ENCODE data around the gene CXCL3. TPM values are rescaled to one million over a fixed set of nuclear protein-coding genes. Genes with fewer than 3 reads are reported as not detected.

Gene CXCL3
- total RNA-seq, 1 donor from 2014 or later: 1.4 TPM

DNA sequence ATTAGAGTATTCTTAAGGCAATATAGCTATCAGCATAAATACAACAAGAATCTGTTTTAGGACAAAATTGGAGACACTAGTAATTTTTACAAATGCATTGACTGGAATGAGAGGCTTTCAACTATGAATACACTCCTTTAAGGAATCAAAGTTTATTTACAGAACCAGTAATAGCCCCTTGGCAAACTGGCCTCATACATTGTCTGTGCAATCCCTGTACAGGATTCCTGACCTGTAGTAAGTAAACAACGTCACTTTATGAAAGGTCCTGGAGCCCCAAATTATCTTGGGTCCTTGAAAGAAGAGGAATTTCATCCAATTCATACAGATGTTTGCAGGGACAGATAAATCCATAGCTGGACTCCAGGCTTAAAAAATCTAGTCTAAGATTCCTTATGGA, 25.4 kb upstream of the CXCL3 start:
- no peaks in the 10 kb centered on the region for H3K4me1 Mint-ChIP-seq (ENCODE audit: low read depth, unreplicated experiment)
- H3K4me3 Mint-ChIP-seq (ENCODE audit: unreplicated experiment): no peak overlapping the region
- H3K9me3 Mint-ChIP-seq (ENCODE audit: unreplicated experiment): no peaks in the 10 kb centered on the region
- H3K9ac ChIP-seq (ENCODE audit: low read length): no peak overlapping the region
- no peaks in the 10 kb centered on the region for H3K27me3 ChIP-seq (ENCODE audit: insufficient read depth, low read length)
- H3K4me3 ChIP-seq (ENCODE audit: insufficient read depth, low read depth, low read length): no peak overlapping the region
- H3K4me1 ChIP-seq (ENCODE audit: insufficient read depth, low read length): no peaks in the 10 kb centered on the region
- no peaks in the 10 kb centered on the region for H3K79me2 ChIP-seq (ENCODE audit: insufficient read depth, low read length)
- H3K27me3 Mint-ChIP-seq (ENCODE audit: low read depth, unreplicated experiment): no peaks in the 10 kb centered on the region
- DNase-seq (ENCODE audit: low read depth) (no peak), FAIRE-seq (no peak)
- H3K36me3 ChIP-seq (ENCODE audit: insufficient read depth, low read length): no peaks in the 10 kb centered on the region
- no peak overlapping the region for H2AFZ ChIP-seq (ENCODE audit: low read depth, low read length)
- no peaks in the 10 kb centered on the region for H3K36me3 Mint-ChIP-seq (ENCODE audit: low read depth, unreplicated experiment)
- no peaks in the 10 kb centered on the region for H3K9me3 ChIP-seq (ENCODE audit: insufficient read depth, low read depth, low read length)
- TF ChIP-seq, protein P1, sequence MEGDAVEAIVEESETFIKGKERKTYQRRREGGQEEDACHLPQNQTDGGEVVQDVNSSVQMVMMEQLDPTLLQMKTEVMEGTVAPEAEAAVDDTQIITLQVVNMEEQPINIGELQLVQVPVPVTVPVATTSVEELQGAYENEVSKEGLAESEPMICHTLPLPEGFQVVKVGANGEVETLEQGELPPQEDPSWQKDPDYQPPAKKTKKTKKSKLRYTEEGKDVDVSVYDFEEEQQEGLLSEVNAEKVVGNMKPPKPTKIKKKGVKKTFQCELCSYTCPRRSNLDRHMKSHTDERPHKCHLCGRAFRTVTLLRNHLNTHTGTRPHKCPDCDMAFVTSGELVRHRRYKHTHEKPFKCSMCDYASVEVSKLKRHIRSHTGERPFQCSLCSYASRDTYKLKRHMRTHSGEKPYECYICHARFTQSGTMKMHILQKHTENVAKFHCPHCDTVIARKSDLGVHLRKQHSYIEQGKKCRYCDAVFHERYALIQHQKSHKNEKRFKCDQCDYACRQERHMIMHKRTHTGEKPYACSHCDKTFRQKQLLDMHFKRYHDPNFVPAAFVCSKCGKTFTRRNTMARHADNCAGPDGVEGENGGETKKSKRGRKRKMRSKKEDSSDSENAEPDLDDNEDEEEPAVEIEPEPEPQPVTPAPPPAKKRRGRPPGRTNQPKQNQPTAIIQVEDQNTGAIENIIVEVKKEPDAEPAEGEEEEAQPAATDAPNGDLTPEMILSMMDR (IDR thresholded peaks at IDR 0.05; ENCODE audit: insufficient read depth, low read depth, low read length): no peak
- TF ChIP-seq EZH2 (IDR thresholded peaks at IDR 0.05; ENCODE audit: insufficient read depth, low read length): no peak
- H3K4me2 ChIP-seq (ENCODE audit: low read length): no peak overlapping the region
- H3K27ac ChIP-seq (ENCODE audit: low read depth, low read length): no peak overlapping the region
- H3K27ac Mint-ChIP-seq (ENCODE audit: unreplicated experiment): no peak overlapping the region
- H4K20me1 ChIP-seq (ENCODE audit: insufficient read depth, low read length): no peaks in the 10 kb centered on the region

- FAIRE-seq: no peak
- Mint-ChIP-seq H3K27ac (ENCODE audit: unreplicated experiment) (no peak overlapping the region), H3K9me3 (ENCODE audit: unreplicated experiment) (no peaks in the 10 kb centered on the region), H3K27me3 (ENCODE audit: low read depth, unreplicated experiment) (no peaks in the 10 kb centered on the region), H3K4me3 (ENCODE audit: unreplicated experiment) (no peak overlapping the region), H3K4me1 (ENCODE audit: low read depth, unreplicated experiment) (no peaks in the 10 kb centered on the region), H3K36me3 (ENCODE audit: low read depth, unreplicated experiment) (no peaks in the 10 kb centered on the region)
- Histone ChIP-seq H3K9ac (ENCODE audit: low read length) (no peak overlapping the region), H4K20me1 (ENCODE audit: insufficient read depth, low read length) (no peaks in the 10 kb centered on the region), H3K36me3 (ENCODE audit: insufficient read depth, low read length) (no peaks in the 10 kb centered on the region), H3K4me3 (ENCODE audit: insufficient read depth, low read depth, low read length) (no peak overlapping the region), H3K4me2 (ENCODE audit: low read length) (no peak overlapping the region), H3K79me2 (ENCODE audit: insufficient read depth, low read length) (no peaks in the 10 kb centered on the region), H3K4me1 (ENCODE audit: insufficient read depth, low read length) (no peaks in the 10 kb centered on the region), H3K27me3 (ENCODE audit: insufficient read depth, low read length) (no peaks in the 10 kb centered on the region), H2AFZ (ENCODE audit: low read depth, low read length) (no peak overlapping the region), H3K9me3 (ENCODE audit: insufficient read depth, low read depth, low read length) (no peaks in the 10 kb centered on the region), H3K27ac (ENCODE audit: low read depth, low read length) (no peak overlapping the region)
- no peak for DNase-seq (ENCODE audit: low read depth)
- TF ChIP-seq EZH2 (IDR thresholded peaks at IDR 0.05; ENCODE audit: insufficient read depth, low read length): no peak
- TF ChIP-seq, protein P1 (IDR thresholded peaks at IDR 0.05; ENCODE audit: insufficient read depth, low read depth, low read length): no peak
Measured at GRCh38 chr4:74062953-74063352, 24.5 kb upstream of the CXCL3 start.

DNA sequence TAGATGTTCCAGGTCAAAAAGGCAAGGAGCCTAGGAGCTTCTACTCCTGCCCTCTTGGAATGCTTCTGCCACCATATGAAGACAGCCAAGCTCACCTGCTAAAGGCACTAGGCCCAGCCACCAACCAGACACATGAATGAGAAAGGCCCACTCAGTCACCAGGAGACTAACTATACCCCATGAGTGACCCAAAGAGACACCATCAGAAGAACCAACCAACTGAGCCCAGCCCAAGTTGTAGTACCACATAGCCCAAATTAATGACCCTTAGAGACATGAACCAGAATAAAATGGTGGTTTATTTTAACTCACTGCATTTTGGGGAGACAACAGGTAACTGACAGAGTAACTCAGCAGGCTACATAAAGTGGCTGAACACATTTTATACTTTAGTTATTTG, 22.9 kb upstream of the CXCL3 start:
- no peak overlapping the region for H2AFZ ChIP-seq (ENCODE audit: low read depth, low read length)
- H3K4me1 ChIP-seq (ENCODE audit: insufficient read depth, low read length): no peaks in the 10 kb centered on the region
- no peaks in the 10 kb centered on the region for H3K36me3 ChIP-seq (ENCODE audit: insufficient read depth, low read length)
- H3K9me3 ChIP-seq (ENCODE audit: insufficient read depth, low read depth, low read length): no peaks in the 10 kb centered on the region
- H3K36me3 Mint-ChIP-seq (ENCODE audit: low read depth, unreplicated experiment): no peaks in the 10 kb centered on the region
- H3K9me3 Mint-ChIP-seq (ENCODE audit: unreplicated experiment): no peaks in the 10 kb centered on the region
- no peak overlapping the region for H3K27ac Mint-ChIP-seq (ENCODE audit: unreplicated experiment)
- DNase-seq (ENCODE audit: low read depth) (no peak), FAIRE-seq (no peak)
- H3K4me3 ChIP-seq (ENCODE audit: insufficient read depth, low read depth, low read length): no peak overlapping the region
- H4K20me1 ChIP-seq (ENCODE audit: insufficient read depth, low read length): no peaks in the 10 kb centered on the region
- TF ChIP-seq, protein P1 (IDR thresholded peaks at IDR 0.05; ENCODE audit: insufficient read depth, low read depth, low read length): no peak
- TF ChIP-seq EZH2 (IDR thresholded peaks at IDR 0.05; ENCODE audit: insufficient read depth, low read length): no peak
- H3K9ac ChIP-seq (ENCODE audit: low read length): no peak overlapping the region
- no peak overlapping the region for H3K4me2 ChIP-seq (ENCODE audit: low read length)
- H3K79me2 ChIP-seq (ENCODE audit: insufficient read depth, low read length): no peaks in the 10 kb centered on the region
- H3K27ac ChIP-seq (ENCODE audit: low read depth, low read length): no peak overlapping the region
- H3K4me3 Mint-ChIP-seq (ENCODE audit: unreplicated experiment): no peak overlapping the region
- no peaks in the 10 kb centered on the region for H3K27me3 Mint-ChIP-seq (ENCODE audit: low read depth, unreplicated experiment)
- no peaks in the 10 kb centered on the region for H3K27me3 ChIP-seq (ENCODE audit: insufficient read depth, low read length)
- H3K4me1 Mint-ChIP-seq (ENCODE audit: low read depth, unreplicated experiment): peaks cover 11% of the 10 kb centered on the region

Measured in astrocyte (in vitro differentiated cells and primary cell).